HG02610 (cell line): ENCODE measurements around the gene NCOA1.
"Not testable (repeated sequence)": the region's sequence is repeated elsewhere in the genome, so short reads cannot be mapped to it uniquely, and the experiment has no call there.

ENCODE experiments used
- ATAC-seq: cut with Tn5 transposase; IDR thresholded peaks from one replicate; pipeline ENCODE4 v1.9.1; 2021; ENCODE audit warnings: mild to moderate bottlenecking, moderate library complexity; ENCODE audit not compliant: unreplicated experiment

The NCOA1 gene

DNA sequence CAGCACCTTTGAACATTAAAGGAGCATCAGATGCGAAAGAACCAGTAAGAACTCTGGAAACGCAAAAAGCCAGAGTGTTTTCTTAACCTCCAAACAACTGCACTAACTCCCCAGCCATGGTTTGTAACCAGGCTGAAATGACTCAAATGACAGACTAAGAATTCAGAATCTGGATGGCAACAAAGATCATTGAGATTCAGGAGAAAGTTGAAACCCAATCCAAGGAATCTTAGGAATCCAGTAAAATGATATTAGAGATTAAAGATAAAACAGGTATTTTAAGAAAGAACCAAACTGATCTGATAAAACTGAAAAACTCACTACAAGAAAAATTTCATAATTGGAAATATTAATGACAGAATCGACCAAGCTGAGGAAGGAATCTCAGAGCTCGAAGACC is 185.4 kb downstream of the NCOA1 start:
- ATAC-seq, result no peak

- not testable (repeated sequence) for ATAC-seq
These were observed 187.0 kb downstream of the NCOA1 start for GRCh38 chr2:24678066-24678465.

DNA sequence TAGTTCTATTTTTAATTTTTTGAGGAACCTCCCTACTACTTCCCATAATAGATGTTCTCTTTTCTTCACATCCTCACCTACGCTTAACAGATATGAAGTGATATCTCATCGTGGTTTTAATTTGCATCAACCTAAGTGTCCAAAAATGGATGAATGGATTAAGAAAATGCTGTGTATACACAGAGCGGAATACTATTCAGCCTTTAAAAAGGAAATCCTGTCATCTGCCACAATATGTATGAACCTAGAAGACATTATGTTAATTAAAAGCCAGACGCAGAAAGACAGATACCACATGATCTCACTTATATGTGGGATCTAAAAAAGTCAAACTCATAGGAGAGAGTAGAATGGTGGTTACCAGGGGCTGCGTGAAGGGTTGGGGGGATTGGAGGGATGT is 189.1 kb downstream of the NCOA1 start:
- no peak for ATAC-seq

- ATAC-seq, result no peak
These were observed 191.2 kb downstream of the NCOA1 start for GRCh38 chr2:24682304-24682703.

- no peak for ATAC-seq
These were observed 192.4 kb downstream of the NCOA1 start for GRCh38 chr2:24683408-24683807.

GRCh38 chr2:24690524-24690923 is 199.5 kb downstream of the NCOA1 start:
- no peak for ATAC-seq

- ATAC-seq, result no peak
These were observed 200.8 kb downstream of the NCOA1 start for GRCh38 chr2:24691806-24692205.

DNA sequence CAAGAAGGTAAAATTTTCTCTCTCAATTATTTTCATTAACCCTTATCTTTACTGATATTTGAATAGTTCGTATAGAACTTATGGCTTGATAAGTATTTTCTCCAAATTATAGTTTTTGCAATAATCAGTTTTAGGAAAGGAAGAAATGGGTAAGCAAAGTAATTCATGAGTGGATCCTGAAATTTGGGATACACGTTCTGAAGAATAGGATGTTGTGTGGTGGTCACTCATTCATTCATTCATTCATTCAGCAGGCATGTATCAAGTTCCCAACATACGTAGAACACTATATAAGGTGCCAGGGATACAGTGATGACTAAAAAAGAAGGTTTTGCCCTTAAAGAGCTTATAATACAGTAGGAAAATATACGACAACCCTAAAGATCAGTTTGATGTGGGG is 206.7 kb downstream of the NCOA1 start:
- ATAC-seq, result no peak

DNA sequence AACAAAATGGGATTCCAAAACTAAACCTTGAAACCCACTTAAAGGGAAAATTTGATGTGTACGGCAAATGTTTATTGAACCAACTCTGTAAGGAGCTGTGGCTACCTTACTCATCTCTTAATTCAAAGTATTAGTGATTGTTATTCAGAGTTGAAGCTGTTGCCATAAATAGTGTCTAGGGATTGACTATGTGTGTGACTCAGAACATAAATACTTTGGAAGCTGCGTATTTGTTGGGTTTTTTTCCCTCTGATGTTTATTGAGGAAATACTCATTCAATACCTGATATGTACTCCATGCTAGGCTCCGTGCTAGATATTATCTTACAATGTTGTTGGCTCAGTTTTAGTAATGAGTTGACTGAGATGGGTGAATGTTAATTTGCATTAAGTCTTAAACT is 211.7 kb downstream of the NCOA1 start:
- ATAC-seq, result peak; percentile 67

DNA sequence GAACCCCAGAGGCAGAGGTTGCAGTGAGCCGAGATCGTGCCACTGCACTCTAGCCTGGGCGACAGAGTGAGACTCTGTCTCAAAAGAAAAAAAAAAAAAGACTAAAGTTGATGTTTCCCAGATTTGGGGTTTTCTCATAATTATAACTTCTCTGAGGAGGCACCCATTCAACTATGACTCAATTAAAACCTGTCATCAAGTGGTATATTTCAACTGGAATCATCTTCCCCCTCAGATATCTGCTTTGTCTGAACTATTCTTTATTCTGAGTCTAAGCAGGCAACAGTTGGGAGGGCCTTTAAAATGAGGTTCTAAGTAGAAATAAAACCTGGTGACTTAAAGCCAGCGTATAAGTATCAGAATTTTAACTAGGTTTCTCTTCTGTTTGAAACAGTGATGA is 213.6 kb downstream of the NCOA1 start:
- ATAC-seq, result no peak

DNA sequence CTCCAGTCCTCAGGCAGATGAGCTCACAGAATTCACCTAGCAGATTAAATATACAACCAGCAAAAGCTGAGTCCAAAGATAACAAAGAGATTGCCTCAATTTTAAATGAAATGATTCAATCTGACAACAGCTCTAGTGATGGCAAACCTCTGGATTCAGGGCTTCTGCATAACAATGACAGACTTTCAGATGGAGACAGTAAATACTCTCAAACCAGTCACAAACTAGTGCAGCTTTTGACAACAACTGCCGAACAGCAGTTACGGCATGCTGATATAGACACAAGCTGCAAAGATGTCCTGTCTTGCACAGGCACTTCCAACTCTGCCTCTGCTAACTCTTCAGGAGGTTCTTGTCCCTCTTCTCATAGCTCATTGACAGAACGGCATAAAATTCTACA is 216.1 kb downstream of the NCOA1 start:
- ATAC-seq, result no peak

- no peak for ATAC-seq
These were observed 217.6 kb downstream of the NCOA1 start for GRCh38 chr2:24708537-24709152.

GRCh38 chr2:24710806-24711205 is 219.8 kb downstream of the NCOA1 start:
- ATAC-seq, result no peak

DNA sequence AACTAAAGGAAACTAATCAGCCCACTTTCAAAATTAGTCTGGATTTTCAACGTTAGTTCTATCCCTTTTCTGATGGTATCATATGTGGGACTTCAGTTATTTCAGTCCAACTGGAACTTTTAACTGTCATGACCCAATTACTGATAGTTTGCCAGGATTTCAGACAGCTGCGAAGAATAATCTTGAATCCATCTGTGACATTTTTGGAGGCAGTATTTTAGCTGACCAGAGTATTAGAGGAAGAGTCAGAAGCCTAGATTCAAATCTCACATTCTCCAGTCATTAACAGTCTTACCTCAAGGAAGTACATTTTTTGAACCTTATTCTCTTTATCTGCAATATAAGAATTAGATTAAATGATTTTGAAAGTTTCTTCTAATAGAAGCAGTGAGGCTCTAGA is 220.8 kb downstream of the NCOA1 start:
- ATAC-seq, result no peak

GRCh38 chr2:24712296-24712695 is 221.2 kb downstream of the NCOA1 start:
- no peak for ATAC-seq

- ATAC-seq, result no peak
These were observed 226.4 kb downstream of the NCOA1 start for GRCh38 chr2:24717263-24717951.

- peak; percentile 62 for ATAC-seq
These were observed 229.3 kb downstream of the NCOA1 start for GRCh38 chr2:24720310-24720709.

DNA sequence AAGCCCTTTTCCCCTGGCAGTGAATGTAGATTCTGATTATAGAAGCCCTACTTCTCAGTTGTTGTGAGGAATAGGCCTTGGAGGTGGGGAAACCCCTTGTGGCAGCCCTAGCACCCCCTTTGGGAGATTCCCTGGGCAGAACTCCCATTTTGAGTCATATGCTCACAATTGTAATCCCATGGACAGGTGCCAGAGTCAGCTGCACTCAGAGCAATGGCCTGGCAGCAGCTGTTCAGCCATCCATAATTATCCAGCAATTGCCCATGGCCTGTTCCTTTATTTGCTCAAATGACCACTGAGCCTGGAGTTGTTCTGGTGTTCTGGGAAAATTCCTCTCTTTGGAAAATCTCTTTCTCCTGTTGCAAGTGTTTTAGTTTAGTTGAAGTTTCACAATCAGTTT is 230.4 kb downstream of the NCOA1 start:
- peak; percentile 56 for ATAC-seq

- no peak for ATAC-seq
These were observed 231.2 kb downstream of the NCOA1 start for GRCh38 chr2:24722141-24722790.

GRCh38 chr2:24723191-24723590 is 232.1 kb downstream of the NCOA1 start:
- no peak for ATAC-seq

GRCh38 chr2:24723665-24724064 is 232.6 kb downstream of the NCOA1 start:
- no peak for ATAC-seq

GRCh38 chr2:24724111-24724775 is 233.2 kb downstream of the NCOA1 start:
- no peak for ATAC-seq
